ENCODE measurements around the gene LHX1.

- TF ChIP-seq POLR2AphosphoS5 (IDR thresholded peaks at IDR 0.05) (no peak), CTCF (IDR thresholded peaks at IDR 0.05 in 8 of 11, conservative IDR thresholded peaks at IDR 0.05 in 3 of 11) (no peak), POLR2A (IDR thresholded peaks at IDR 0.05) (no peak)
These were observed 1.3 kb downstream of the LHX1 start for GRCh38 chr17:36938566-36939051.
